Keratinocyte (primary cell): ENCODE data around the gene INHBC. TPM values are rescaled to one million over a fixed set of nuclear protein-coding genes. Genes with fewer than 3 reads are reported as not detected.
A peak's percentile ranks its signal among the peaks of the same experiment; 100 is the strongest.

ENCODE experiments used
- DNase-seq: peaks from one replicate; pipeline ENCODE4 v3.0.0-alpha.2; 2011; ENCODE audit warnings: low read depth, missing footprints, low spot score
- FAIRE-seq: peaks from 2 replicates; lab custom pipeline; 2011; peaks lifted over from hg19 to GRCh38; lab: Jason Lieb, UNC
- H2AFZ ChIP-seq: 2 replicates; pipeline ENCODE4 v1.6.0; 2012; ENCODE audit warnings: low read length, control low read depth, inconsistent platforms; ENCODE audit not compliant: control insufficient read depth
- H3K27ac ChIP-seq: 2 replicates; pipeline ENCODE4 v1.5.1; 2011; ENCODE audit warnings: low read length; ENCODE audit not compliant: control insufficient read depth, insufficient read depth
- H3K27me3 ChIP-seq: 3 replicates; pipeline ENCODE4 v1.6.0; 2011; ENCODE audit warnings: low read length; ENCODE audit not compliant: control insufficient read depth, insufficient read depth; ENCODE audit errors: extremely low read depth
- H3K36me3 ChIP-seq, 2 experiments: 2 replicates in 1 of 2; 3 replicates in 1 of 2; pipeline ENCODE4 v1.5.1; 2011; ENCODE audit warnings: low read length in 2 of 2, mild to moderate bottlenecking in 1 of 2; ENCODE audit not compliant: control insufficient read depth in 2 of 2, insufficient read depth in 2 of 2; ENCODE audit errors: extremely low read depth in 1 of 2
- H3K4me1 ChIP-seq: 3 replicates; pipeline ENCODE4 v1.5.1; 2011; ENCODE audit warnings: low read length; ENCODE audit not compliant: control insufficient read depth, insufficient read depth; ENCODE audit errors: extremely low read depth
- H3K4me2 ChIP-seq: 3 replicates; pipeline ENCODE4 v1.6.0; 2011; ENCODE audit warnings: low read depth, low read length; ENCODE audit not compliant: control insufficient read depth, insufficient read depth; ENCODE audit errors: extremely low read depth
- H3K4me3 ChIP-seq, 3 experiments: fragments of 200-600 bp in 1 of 3; sonication (generic) in 1 of 3; 2 replicates in 2 of 3; 3 replicates in 1 of 3; pipeline ENCODE4 v1.5.1; 2011 to 2016; ENCODE audit warnings: low read length in 3 of 3, mild to moderate bottlenecking in 3 of 3, control low read depth in 2 of 3, inconsistent platforms in 1 of 3, low read depth in 1 of 3, mixed read lengths in 1 of 3, mixed run types in 1 of 3, moderate library complexity in 1 of 3; ENCODE audit not compliant: control insufficient read depth in 2 of 3, insufficient read depth in 2 of 3; ENCODE audit errors: extremely low read depth in 1 of 3
- H3K79me2 ChIP-seq: 2 replicates; pipeline ENCODE4 v1.6.0; 2012; ENCODE audit warnings: low read length; ENCODE audit not compliant: control insufficient read depth, insufficient read depth
- H3K9ac ChIP-seq: 3 replicates; pipeline ENCODE4 v1.6.0; 2011; ENCODE audit warnings: low read length; ENCODE audit not compliant: control insufficient read depth, insufficient read depth; ENCODE audit errors: extremely low read depth
- H3K9me1 ChIP-seq: 3 replicates; pipeline ENCODE4 v1.6.0; 2011; ENCODE audit warnings: low read length; ENCODE audit not compliant: control insufficient read depth, insufficient read depth; ENCODE audit errors: extremely low read depth
- H3K9me3 ChIP-seq: 2 replicates; pipeline ENCODE4 v1.5.1; 2012; ENCODE audit warnings: low read depth, low read length; ENCODE audit not compliant: control insufficient read depth
- H4K20me1 ChIP-seq: 3 replicates; pipeline ENCODE4 v1.6.0; 2011; ENCODE audit warnings: low read length; ENCODE audit not compliant: control insufficient read depth, insufficient read depth; ENCODE audit errors: extremely low read depth
- CTCF ChIP-seq, 3 experiments: IDR thresholded peaks in 1 of 3; conservative IDR thresholded peaks in 1 of 3; optimal IDR thresholded peaks in 1 of 3; 2 replicates in 2 of 3; 3 replicates in 1 of 3; pipeline versions ENCODE3 to v1.5.1; 2011; ENCODE audit warnings: low read length in 3 of 3, mild to moderate bottlenecking in 3 of 3, moderate library complexity in 2 of 3, control low read depth in 1 of 3, inconsistent platforms in 1 of 3; ENCODE audit not compliant: insufficient read depth in 2 of 3; ENCODE audit errors: extremely low read depth in 1 of 3
- EZH2 ChIP-seq: IDR thresholded peaks from one replicate; pipeline ENCODE4 v1.6.1; 2012; ENCODE audit warnings: inconsistent platforms, mild to moderate bottlenecking, low read length, moderate library complexity
- dilution Hi-C: fragments of 300-500 bp; cut with MboI; formaldehyde crosslinking; loops from one replicate; pipeline ENCODE4 v1.7.0; 2020; ENCODE audit warnings: low sequenced_read_pairs; ENCODE audit not compliant: extremely low pct_ligation_motif_present
- polyA plus RNA-seq, 5 experiments: library from polyadenylated mRNA; depleted of rRNA in 3 of 5; stranded (reverse) in 3 of 5; stranded (forward) in 1 of 5; unstranded in 1 of 5; fragments of >200 nt; gene quantifications; 1 replicate in 1 of 5; 2 replicates in 3 of 5; 3 replicates in 1 of 5; pipeline versions ENCODE4 v1.2.1 to v1.2.3, GENCODE V29; 2011 to 2012; ENCODE audit warnings: missing spikeins in 2 of 5, low read depth in 1 of 5, low replicate concordance in 1 of 5

Gene INHBC
- polyA plus RNA-seq, 1 donor (not counting 4 experiments of a cell fraction or from before 2014, with no cell fraction given), result 0.04 TPM

GRCh38 chr12:57429473-57430111, 5.0 kb upstream of the INHBC start:
- dilution Hi-C loops, result no loop called here
- Histone ChIP-seq H3K4me1 (peaks cover 9% of the 10 kb centered on the region), H3K4me2 (peak overlapping the region; percentile 100), H3K9me3 (no peaks in the 10 kb centered on the region), H2AFZ (peak overlapping the region; percentile 7), H3K27me3 (no peaks in the 10 kb centered on the region), H3K36me3 (peaks cover 0 to 9% of the 10 kb centered on the region in 2 experiments), H3K79me2 (peaks cover 33% of the 10 kb centered on the region), H3K9me1 (no peaks in the 10 kb centered on the region), H3K27ac (peak overlapping the region; percentile 93), H3K9ac (peak overlapping the region; percentile 93), H4K20me1 (no peaks in the 10 kb centered on the region), H3K4me3 (peak overlapping the region; percentile 57 to 95 (median 78))
- DNase-seq, result no peak
- no peak for TF ChIP-seq EZH2
- TF ChIP-seq CTCF (optimal IDR thresholded peaks at IDR 0.05 in 1 of 3, IDR thresholded peaks at IDR 0.05 in 1 of 3, conservative IDR thresholded peaks at IDR 0.05 in 1 of 3; ENCODE audit: extremely low read depth in 1 of 3, insufficient read depth in 2 of 3, low read length in 3 of 3), result no peak
- FAIRE-seq, result no peak

- peaks cover 9% of the 10 kb centered on the region for H3K4me1 ChIP-seq
- H2AFZ ChIP-seq, result peak overlapping the region; percentile 7
- peaks cover 0 to 9% of the 10 kb centered on the region in 2 experiments for H3K36me3 ChIP-seq
- peak in 1 of 3 experiments; percentile 13 for TF ChIP-seq CTCF (optimal IDR thresholded peaks at IDR 0.05 in 1 of 3, IDR thresholded peaks at IDR 0.05 in 1 of 3, conservative IDR thresholded peaks at IDR 0.05 in 1 of 3; ENCODE audit: extremely low read depth in 1 of 3, insufficient read depth in 2 of 3, low read length in 3 of 3)
- no peak for TF ChIP-seq EZH2
- dilution Hi-C loops, result no loop called here
- H3K9ac ChIP-seq, result peak overlapping the region; percentile 93
- no peaks in the 10 kb centered on the region for H3K9me1 ChIP-seq
- H3K79me2 ChIP-seq, result peaks cover 31% of the 10 kb centered on the region
- H3K4me2 ChIP-seq, result peak overlapping the region; percentile 100
- DNase-seq (no peak), FAIRE-seq (no peak)
- H3K27ac ChIP-seq, result peak overlapping the region; percentile 93
- no peaks in the 10 kb centered on the region for H4K20me1 ChIP-seq
- H3K27me3 ChIP-seq, result no peaks in the 10 kb centered on the region
- peak overlapping the region; percentile 57 to 95 (median 78) for H3K4me3 ChIP-seq
- no peaks in the 10 kb centered on the region for H3K9me3 ChIP-seq
Measured at GRCh38 chr12:57430112-57430930, 4.3 kb upstream of the INHBC start.
